NOMO-1 treated with DMSO at 0.1 percent for 48 hours (cell line): ENCODE results near the gene SLC35F3.
A peak's percentile ranks its signal among the peaks of the same experiment; 100 is the strongest.

Experiments used
- DNase-seq: peaks from one replicate; lab custom pipeline; 2025; ENCODE audit not compliant: unreplicated experiment; lab: John Stamatoyannopoulos, UW

Gene SLC35F3

DNA sequence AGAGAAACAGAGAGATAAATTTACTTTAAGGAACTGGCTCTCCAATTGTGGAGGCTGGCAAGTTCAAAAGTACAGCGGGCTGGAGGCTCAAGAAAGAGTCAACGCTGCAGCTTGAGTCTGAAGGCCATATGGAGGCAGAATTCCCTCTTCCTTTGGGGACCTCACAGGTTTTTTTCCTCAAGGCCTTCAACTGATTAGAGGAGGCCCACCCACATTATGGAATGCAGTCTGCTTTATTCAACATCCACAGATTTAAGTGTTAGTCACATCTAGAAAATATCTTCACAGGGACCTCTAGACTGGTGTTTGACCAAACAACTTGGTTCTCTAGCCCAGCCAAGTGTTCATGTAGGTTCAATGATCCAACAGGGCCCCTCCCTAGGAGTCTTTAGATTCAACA lies 117.8 kb downstream of the SLC35F3 start:
- DNase-seq: no peak

DNA sequence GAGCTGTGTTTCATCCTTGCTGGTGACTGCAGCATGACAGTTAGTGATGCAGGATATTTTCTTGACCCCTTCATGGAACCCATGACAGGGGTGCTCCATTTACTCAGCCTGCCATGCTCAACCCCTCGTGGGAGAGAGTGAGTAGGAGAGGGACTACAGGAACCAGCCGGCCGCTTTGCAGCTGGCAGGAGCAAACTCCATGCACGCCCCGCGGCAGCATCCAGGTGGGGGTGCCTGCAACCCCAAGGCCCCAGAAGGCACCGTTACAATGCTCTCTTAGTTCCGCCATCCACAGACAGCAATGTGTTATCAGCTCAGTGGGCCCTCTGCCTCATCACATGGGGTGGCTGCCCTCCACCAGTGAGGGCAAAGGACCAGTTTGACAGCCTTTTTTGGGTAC lies 135.1 kb downstream of the SLC35F3 start:
- DNase-seq: no peak

DNA sequence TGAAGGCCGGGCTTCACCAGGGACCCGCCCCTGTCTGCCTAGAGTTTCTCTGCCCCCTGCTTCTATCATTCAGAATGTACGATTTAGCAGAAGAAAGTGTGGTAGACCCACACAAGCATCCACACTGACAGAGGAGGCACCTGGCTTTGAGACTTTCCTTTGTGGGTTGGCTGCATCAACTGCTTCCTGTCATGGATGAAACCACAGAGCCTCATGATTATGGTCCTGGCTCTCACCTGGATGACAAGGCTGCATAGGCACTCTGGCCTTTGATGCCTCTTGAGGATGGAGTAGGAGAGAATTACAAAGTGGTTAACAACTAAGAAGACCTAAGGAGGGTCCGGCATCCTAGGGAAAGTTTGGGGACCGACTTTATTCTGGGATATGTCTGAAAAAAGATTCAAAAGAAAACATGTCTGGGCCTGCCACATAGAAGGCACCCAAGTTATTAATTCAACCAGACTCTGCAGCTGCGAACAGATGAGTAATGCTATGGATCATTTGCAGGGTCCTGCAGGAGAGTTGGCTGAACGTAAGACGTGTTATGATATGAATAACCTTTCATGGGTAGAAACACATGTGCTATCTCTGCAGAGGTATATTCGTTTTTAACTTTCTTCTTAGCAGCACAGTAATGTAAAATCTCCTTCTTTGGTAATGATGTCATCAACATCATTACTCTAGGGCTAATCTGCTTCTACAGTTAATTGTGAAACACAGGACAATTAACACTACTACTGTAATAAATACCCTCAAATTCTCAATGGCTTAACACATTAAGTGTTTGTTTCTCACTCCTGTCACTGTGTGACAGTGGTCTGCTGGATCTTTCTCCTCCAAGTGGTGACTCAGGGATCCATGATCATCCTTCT lies 136.2 kb downstream of the SLC35F3 start:
- no peak for DNase-seq

DNA sequence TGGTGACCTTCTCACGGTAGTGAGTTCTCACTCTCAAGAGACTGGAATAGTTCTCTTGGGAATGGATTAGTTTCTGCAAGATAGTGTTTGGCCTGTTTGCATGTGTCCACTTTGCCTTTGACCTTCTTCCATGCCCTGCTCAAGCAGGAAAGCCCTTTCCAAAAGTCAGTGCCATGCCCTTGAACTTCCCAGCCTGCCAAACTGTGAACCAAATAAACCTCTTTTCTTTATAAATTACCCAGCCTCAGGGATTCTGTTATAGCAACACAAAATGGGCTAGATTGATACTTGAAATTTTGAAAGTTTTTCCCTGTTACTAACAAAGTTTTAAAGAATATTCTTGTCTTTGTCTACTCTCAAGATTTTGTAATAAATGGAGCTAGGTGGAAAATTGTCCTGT lies 139.6 kb downstream of the SLC35F3 start:
- DNase-seq: no peak

DNA sequence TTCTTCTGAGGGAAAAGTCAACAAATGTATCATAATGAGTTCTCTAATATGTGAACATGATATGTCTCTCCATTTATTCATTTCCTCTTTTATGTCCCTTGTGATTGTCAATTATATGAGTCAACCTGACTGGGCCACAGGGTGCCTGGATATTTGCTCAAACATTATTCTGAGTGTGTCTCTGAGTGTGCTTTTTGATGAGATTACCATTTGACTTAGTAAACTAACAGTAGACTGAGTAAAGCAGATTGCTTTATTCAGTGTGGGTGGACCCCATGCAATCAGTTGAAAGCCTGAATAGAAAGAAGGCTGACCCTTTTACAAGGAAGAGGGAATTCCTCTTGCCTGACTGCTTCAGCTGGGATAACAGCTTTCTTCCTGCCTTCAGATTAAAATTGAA lies 142.6 kb downstream of the SLC35F3 start:
- DNase-seq: no peak

DNA sequence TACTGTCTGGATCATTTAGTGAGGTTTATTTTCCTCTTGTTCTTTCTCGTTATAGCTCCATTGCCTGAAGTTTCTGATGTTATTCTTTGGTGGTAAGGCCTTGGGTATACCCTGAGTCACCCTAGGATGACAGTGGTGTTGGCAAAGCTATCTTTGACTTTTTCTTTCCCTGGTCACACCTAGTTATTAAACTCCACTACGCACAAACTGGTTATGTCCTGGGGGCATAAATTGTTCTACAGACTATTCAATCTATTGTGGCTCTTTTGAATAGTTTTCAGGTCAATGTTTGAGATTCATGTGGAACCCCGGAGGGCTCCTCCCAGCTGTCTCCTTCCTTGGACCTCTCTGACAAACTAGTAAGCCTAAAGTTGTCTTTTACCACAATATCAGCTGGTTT lies 157.7 kb downstream of the SLC35F3 start:
- no peak for DNase-seq

DNA sequence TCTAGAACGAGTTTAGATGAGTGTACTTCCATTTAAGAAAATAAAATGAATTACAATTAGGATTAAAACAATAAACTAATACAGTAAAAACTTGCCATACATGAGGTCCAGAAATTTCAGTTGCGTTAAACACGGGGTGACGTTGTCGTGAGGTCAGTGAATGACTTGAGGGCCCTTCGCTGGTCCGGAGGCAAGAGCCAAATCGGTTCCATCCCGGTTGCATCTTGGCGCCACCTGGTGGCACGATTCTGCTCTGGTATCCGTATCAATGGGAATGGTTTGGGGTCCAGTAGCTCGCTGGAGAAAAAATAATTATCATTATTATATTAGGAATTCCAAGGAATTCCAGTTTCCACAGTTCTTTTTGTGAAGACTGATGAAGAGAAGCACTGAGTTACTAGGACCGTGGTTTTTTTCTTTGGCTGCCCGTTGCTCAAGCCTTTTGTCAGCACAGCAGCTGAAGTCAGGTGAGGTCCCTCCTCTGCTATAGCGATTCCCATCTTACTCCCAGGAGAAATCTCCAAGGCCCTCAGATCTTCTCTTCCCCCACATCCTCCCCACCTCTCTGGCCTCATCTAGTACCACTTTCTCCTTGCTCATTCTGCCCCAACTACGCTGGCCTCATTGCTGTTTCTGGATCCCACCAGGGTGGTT lies 161.4 kb downstream of the SLC35F3 start:
- DNase-seq: peak; percentile 54

DNA sequence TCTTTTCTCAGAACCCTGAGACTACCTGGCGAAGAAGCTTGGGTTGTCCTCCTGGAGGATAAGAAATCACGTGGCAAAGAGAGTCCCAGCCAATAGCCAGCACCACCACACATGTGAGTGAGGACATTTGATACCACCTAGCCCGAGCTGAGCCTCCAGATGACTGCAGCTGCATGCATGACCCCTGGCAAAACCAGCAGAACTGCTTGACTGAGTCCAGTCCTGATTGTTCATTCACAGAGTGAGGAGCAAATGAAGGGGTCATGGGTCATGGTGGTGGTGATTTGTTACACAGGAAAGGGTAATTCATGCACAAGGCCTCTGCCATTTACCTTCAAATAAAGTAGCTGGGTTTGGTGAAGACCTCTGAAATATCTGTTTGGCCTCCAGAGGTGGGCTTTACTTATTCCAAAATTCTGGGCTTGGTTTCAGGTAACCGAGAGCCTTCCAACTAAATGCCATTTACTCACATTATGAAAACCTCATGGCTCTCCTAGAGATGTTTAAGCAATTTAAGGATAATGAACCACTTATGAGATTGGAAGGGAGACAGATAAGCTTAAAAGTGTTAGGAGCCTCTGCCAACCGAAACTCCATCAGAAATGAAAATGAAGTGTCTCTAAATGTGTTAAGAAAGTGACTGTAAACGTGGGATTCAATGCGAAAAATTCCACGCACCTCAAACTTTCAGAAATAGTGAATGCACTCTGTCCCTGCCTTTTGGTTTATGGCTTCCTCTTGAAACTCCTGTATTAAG lies 163.3 kb downstream of the SLC35F3 start:
- no peak for DNase-seq

DNA sequence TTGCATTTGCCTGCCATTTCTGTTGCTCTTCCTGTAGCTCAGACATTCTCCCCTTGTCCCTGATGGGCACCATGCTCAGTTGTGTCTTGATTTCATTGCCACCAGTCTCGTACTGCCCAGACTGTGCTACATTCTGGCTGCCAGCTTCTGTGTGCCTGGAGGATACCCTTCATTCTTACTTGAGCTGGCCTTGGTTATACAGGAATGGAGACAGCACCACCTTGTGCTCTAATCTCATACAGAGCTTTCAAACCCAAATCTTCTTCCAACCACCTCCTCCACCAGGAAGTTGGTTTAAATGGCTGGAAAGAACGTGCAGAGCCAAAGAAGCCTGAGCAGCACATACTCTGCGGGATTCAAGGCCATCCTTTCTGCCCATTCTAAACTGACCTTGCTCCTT lies 165.3 kb downstream of the SLC35F3 start:
- DNase-seq: no peak

DNA sequence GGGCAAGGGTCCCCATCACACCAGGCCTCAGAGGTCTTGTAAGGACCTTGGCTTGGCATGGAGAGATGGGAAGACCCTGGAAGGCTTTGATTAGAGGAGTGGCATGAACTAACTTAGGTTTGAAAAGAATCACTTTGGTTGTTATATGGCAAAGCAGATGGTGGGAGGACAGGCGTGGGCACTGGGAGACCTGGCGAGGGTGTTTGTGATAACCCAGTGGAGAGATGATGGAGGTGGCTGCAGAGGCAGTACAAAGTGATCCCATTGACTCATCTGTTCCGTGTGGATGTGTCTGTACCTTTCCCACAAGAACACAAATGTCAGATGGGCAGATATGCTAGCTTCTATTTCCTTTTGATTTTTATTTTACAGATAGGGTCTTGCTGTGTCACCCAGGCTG lies 168.3 kb downstream of the SLC35F3 start:
- DNase-seq: no peak

DNA sequence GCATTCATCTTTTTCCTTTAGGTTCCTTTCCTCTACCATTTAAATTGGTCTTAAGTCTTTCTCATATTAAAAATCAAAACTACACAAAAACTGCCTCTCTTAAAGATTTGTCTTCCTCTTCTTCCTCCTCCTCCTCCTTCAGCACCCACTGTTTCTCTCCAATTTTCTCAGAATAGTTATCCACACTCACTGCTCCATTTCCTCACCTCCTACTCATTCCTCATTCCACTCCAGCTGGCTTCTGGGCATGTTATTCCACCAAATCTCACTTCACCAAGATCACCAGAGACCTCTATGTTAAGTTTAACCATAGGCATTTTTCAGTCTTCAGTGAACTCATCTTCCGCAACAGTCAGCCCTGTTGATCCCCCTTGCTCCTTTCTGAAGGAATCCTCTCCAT lies 173.7 kb downstream of the SLC35F3 start:
- no peak for DNase-seq

DNA sequence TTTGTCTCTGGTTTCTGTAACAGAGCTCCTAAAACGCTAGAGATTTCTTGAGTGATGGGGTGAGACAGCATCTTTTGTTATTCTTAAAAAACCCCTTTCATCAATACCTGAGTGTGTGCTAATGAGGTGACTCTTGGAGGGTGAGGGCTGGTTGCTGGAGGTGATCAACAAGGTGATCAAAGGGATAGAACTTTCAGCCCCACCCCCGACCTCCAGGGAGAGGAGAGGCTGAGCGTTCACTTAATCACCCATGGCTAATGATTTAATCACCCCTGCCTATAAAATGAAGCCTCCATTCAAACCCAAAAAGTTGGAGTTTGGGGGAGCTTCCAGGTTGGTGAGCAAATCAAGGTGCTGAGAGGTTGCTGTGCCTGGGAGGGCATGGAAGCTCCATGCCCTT lies 175.4 kb downstream of the SLC35F3 start:
- DNase-seq: no peak

DNA sequence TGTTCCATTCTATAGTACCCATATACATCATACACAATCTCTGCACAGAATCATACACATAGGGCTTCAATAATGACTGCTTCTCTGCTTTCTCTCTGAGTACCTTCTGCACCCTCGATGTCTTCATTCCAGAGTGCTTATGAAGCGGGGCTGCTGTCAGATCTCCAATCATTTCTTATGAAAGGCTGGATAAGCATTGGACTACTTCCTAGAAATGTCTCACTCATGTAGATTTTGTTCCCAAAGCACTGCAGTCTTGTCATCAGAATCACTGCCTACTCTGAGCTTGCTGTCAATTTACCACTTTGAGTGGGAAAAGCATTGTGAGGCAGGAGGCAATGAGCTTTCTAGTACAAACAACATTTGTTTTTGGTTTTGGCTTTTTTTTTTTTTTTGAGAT lies 179.0 kb downstream of the SLC35F3 start:
- DNase-seq: no peak

DNA sequence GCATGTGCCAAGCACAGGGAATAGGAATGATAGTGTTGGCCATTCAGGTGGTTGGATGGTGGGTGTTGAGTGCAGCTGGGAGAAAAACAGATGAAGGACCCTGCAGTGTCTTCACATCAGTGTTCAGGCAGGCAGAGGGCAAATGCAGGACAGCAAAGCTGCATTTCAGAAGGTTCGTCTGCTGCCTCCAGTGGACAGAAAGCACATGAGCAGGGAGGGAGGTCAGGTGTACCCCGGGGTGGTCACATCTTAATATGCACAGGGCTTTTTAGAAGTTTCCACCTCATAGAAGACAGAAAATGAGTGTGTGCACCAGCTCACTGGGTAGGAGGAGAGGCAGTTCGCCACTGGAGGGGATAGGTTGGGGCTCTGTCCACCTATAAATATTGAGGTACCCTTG lies 184.9 kb downstream of the SLC35F3 start:
- DNase-seq: no peak

DNA sequence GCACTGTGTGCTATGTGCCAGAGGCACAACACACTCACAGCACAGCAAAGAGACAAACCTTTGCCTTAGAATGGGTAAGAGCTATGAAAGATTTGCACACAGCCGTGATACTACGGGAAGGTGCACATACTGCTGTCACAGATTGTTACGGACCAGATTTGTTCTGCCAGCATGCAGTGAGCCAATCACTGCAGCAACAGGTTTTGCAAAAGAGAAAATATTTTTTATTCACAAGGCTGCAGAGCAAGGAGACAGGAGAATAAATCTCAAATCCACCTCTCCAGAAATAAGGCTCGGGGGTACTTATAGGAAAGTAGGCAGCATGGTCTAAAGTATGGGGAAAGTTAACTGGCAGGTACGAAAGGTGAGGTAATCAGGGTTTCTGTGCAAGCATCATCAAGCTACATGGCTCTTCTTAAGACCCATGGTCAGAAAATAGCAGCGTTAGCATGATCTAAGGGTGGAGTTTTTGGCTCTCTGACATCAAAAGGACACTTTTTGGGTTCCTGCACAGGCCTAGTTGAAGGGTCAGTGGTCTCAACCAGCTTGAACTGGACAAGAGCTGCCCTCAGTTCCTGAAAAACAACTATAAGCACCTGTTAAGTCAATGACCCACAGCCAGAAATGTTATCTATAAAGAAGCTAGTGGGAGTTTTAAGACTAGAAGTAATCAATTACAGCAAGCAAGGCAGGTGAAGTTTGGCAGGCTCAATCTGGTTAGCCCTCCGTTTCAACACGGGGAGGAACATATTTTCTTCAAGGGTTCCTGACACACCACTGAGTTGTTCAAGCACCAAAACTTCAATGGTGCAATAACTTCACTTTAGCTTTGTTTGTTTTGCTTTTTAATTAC lies 186.0 kb downstream of the SLC35F3 start:
- no peak for DNase-seq

DNA sequence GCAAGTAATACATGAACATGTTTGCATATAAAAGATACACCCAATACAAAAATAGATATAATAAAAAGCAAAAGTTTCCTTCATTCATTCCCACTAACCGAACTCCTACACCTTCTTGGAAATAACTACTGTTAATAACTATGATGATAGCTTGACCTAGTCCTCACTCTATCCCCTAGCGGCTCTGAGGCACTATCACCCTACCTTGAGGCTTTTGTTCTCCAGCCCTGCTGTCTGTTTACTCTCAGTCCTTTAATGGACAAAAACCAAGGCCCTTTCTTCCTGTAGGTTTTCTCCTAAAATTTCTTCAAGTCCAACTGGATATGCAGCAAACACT lies 186.6 kb downstream of the SLC35F3 start:
- no peak for DNase-seq

DNA sequence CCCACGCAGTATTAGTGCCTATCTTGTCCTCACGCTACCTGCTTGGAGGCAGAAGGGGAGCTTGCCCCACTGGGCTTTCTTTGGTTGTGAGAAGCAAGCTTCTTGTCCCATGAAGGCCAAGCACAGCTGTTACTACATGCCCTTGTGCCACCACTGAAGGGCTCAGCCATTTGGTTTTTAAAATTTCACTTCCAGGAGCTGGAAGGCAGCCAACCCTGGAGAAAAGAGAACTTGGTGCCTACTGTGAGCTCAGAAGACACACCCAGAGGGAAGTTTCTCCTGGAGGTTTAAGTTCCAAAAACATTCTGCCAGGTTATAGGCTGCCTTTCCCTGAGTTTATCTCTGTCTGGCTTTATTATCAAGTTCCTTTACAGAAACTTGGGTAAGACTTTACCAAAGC lies 187.4 kb downstream of the SLC35F3 start:
- no peak for DNase-seq

DNA sequence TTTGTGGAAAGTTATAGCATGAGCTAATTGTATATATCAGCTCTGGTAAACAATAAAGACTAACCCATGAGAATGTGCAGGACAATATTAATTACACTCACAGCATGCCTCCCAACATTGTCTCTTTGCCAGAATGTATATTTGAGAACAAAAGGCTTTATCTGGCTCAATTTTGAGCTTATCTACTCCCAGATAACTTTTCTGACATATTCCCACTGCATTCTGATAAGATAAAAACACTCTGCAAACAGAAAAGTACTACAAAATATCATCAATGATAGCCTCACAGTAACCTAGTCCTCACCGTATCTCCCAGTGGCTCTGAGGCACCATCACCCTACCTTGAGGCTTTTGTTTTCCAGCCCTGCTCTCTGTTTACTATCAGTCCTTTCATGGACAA lies 188.6 kb downstream of the SLC35F3 start:
- DNase-seq: no peak

DNA sequence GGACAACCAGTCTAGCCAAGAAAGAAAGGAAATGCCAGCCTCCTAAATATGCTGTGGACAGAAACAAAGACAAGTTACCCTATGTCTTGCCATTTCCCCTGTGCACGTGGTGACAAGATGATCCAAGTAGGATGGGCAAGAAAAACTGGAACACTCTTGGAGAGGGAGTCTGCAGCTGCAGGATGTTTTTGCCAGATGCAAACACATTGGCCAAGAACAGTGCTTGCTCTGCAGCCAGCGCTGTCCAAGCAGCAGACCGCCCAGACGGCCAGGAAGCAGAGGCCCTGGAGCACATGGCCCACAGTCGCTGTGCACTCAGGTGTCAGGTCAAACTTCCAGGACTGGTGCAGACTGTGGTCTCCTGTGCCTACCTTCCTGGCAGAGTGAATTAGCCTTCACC lies 189.3 kb downstream of the SLC35F3 start:
- DNase-seq: no peak

DNA sequence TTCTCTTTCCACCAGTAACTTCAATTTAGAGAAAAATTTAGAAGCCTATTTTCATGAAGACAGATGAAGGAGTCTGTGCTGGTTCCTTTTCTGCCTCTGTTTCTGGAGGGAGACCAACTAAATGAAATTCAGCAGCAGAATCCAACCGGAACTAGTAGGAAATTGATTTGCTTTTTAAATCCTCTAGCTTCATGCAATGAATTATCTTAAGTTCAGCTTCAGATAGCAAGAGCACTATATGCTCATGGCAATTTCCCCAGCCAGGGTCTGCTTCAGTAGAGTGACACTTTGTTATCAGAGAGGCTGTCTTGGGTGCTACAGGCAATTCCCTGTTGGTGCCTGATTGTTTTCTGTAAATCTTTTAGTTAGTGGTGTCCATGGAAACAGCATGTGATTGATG lies 189.7 kb downstream of the SLC35F3 start:
- DNase-seq: no peak

DNA sequence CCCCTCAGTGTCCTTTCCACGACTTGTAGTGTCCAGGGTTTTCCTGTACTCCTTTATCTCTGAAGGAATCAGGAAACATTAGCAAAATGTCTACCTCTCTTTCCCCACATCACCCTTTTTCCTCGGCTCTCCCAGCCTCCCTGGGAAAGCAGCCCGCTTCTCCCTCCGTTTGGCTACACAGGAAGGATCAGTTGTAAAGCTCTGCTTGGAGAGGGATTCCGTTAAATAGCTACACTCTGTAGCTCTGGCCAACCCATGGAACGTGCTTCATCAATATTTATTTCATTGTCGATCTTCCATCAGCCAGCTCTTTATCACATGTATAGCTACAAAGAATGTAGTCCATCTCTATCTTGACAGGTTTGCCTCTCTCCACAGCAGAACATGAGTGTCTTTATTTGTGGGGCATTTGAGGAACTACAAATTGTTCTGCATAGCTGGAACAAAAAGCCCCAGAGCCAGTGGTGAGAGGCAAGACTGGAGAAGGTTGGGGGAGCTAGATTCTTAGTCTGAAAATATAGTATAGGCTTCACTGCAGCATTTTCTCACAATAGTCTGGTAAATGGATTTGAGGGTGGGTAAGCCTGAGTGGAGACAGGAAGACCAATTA lies 191.8 kb downstream of the SLC35F3 start:
- DNase-seq: no peak
